H9 (cell line): ENCODE measurements around the gene GM2A. TPM values are rescaled to one million over a fixed set of nuclear protein-coding genes. Genes with fewer than 3 reads are reported as not detected.

Source experiments
- DNase-seq: peaks from one replicate; pipeline ENCODE4 v3.0.0-alpha.2; 2017
- H2AFZ ChIP-seq: one replicate; pipeline ENCODE4 v1.6.1; 2013; ENCODE audit warnings: mild to moderate bottlenecking, low read length, control low read depth, moderate library complexity
- H2AK5ac ChIP-seq: 2 replicates; pipeline ENCODE4 v1.6.1; 2013; ENCODE audit warnings: low read length, control low read depth, mixed read lengths; ENCODE audit not compliant: insufficient read length
- H2BK120ac ChIP-seq: one replicate; pipeline ENCODE4 v1.6.1; 2013; ENCODE audit warnings: low read depth, mild to moderate bottlenecking, low read length, control low read depth, inconsistent platforms; ENCODE audit not compliant: poor library complexity, severe bottlenecking
- H2BK12ac ChIP-seq: 2 replicates; pipeline ENCODE4 v1.6.1; 2013; ENCODE audit warnings: low read length, control low read depth, mixed read lengths, low read depth; ENCODE audit not compliant: insufficient read length
- H2BK15ac ChIP-seq: 2 replicates; pipeline ENCODE4 v1.6.1; 2013; ENCODE audit warnings: low read depth, low read length, control low read depth
- H2BK20ac ChIP-seq: one replicate; pipeline ENCODE4 v1.6.1; 2013; ENCODE audit warnings: low read depth, mild to moderate bottlenecking, low read length, control low read depth, inconsistent platforms; ENCODE audit not compliant: poor library complexity, severe bottlenecking
- H2BK5ac ChIP-seq: 2 replicates; pipeline ENCODE4 v1.6.1; 2013; ENCODE audit warnings: low read length, control low read depth, mixed read lengths; ENCODE audit not compliant: insufficient read length
- H3K14ac ChIP-seq: 2 replicates; pipeline ENCODE4 v1.6.1; 2013; ENCODE audit warnings: low read length, control low read depth; ENCODE audit not compliant: insufficient read depth
- H3K18ac ChIP-seq: 2 replicates; pipeline ENCODE4 v1.6.1; 2013; ENCODE audit warnings: low read depth, mild to moderate bottlenecking, mixed read lengths, low read length, control low read depth; ENCODE audit not compliant: insufficient read length
- H3K23ac ChIP-seq: 2 replicates; pipeline ENCODE4 v1.6.1; 2013; ENCODE audit warnings: low read length, control low read depth, mixed read lengths, low read depth; ENCODE audit not compliant: insufficient read length
- H3K23me2 ChIP-seq: 2 replicates; pipeline ENCODE4 v1.6.1; 2013; ENCODE audit warnings: low read depth, mild to moderate bottlenecking, mixed read lengths, low read length, control low read depth; ENCODE audit not compliant: insufficient read length, poor library complexity, severe bottlenecking
- H3K27ac ChIP-seq: 2 replicates; pipeline ENCODE4 v1.5.1; 2013; ENCODE audit warnings: low read length, control low read depth, mixed read lengths, low read depth; ENCODE audit not compliant: insufficient read length
- H3K27me3 ChIP-seq: 2 replicates; pipeline ENCODE4 v1.6.1; 2013; ENCODE audit warnings: low read length, control low read depth, inconsistent platforms; ENCODE audit not compliant: insufficient read depth
- H3K4ac ChIP-seq: 2 replicates; pipeline ENCODE4 v1.6.1; 2013; ENCODE audit warnings: low read depth, mild to moderate bottlenecking, control low read depth, inconsistent platforms, low read length, moderate library complexity
- H3K4me1 ChIP-seq: 2 replicates; pipeline ENCODE4 v1.6.1; 2013; ENCODE audit warnings: low read length, control low read depth, inconsistent platforms; ENCODE audit not compliant: insufficient read depth
- H3K4me2 ChIP-seq: 2 replicates; pipeline ENCODE4 v1.6.1; 2013; ENCODE audit warnings: low read length, control low read depth, mixed read lengths; ENCODE audit not compliant: insufficient read length, insufficient read depth
- H3K56ac ChIP-seq: 2 replicates; pipeline ENCODE4 v1.6.1; 2013; ENCODE audit warnings: low read depth, mild to moderate bottlenecking, mixed read lengths, low read length, control low read depth; ENCODE audit not compliant: insufficient read length
- H3K79me1 ChIP-seq: 2 replicates; pipeline ENCODE4 v1.6.1; 2013; ENCODE audit warnings: low read depth, mild to moderate bottlenecking, moderate library complexity, low read length, control low read depth, inconsistent platforms; ENCODE audit not compliant: insufficient read depth, poor library complexity, severe bottlenecking
- H3K79me2 ChIP-seq: 2 replicates; pipeline ENCODE4 v1.6.1; 2013; ENCODE audit warnings: low read length, control low read depth, inconsistent platforms; ENCODE audit not compliant: insufficient read depth
- H3K9ac ChIP-seq: 2 replicates; pipeline ENCODE4 v1.6.1; 2013; ENCODE audit warnings: low read length, control low read depth, mixed read lengths; ENCODE audit not compliant: insufficient read length; ENCODE audit errors: extremely low read depth
- H3K9me3 ChIP-seq: one replicate; pipeline ENCODE4 v1.6.1; 2013; ENCODE audit warnings: low read depth, low read length, inconsistent platforms; ENCODE audit not compliant: control insufficient read depth
- H3T11ph ChIP-seq: one replicate; pipeline ENCODE4 v1.6.1; 2013; ENCODE audit warnings: mild to moderate bottlenecking, low read length, control low read depth, inconsistent platforms
- H4K20me1 ChIP-seq: one replicate; pipeline ENCODE4 v1.6.1; 2013; ENCODE audit not compliant: control insufficient read depth, insufficient read length, insufficient read depth
- H4K5ac ChIP-seq: 2 replicates; pipeline ENCODE4 v1.6.1; 2013; ENCODE audit warnings: low read depth, mild to moderate bottlenecking, mixed read lengths, low read length, control low read depth; ENCODE audit not compliant: insufficient read length
- H4K8ac ChIP-seq: replicated peaks from 2 replicates; pipeline ENCODE4 v1.6.1; 2013; ENCODE audit warnings: low read length, control low read depth, mixed read lengths, low read depth; ENCODE audit not compliant: insufficient read length
- H4K91ac ChIP-seq: 2 replicates; pipeline ENCODE4 v1.6.1; 2013; ENCODE audit warnings: low read depth, mild to moderate bottlenecking, moderate library complexity, mixed read lengths, low read length, control low read depth; ENCODE audit not compliant: insufficient read length
- H3K27ac Mint-ChIP-seq, 3 experiments: 2 replicates in 2 of 3; 3 replicates in 1 of 3; pipeline ENCODE4 v1.8.0; 2020 to 2021; ENCODE audit warnings: mixed read lengths in 3 of 3, mild to moderate bottlenecking in 1 of 3, moderate library complexity in 1 of 3
- H3K27me3 Mint-ChIP-seq: 2 replicates; pipeline ENCODE4 v1.8.0; 2021; ENCODE audit warnings: low read depth, mild to moderate bottlenecking, moderate library complexity, mixed read lengths
- H3K36me3 Mint-ChIP-seq, 3 experiments: 2 replicates in 2 of 3; 3 replicates in 1 of 3; pipeline ENCODE4 v1.8.0; 2020 to 2021; ENCODE audit warnings: low read depth in 3 of 3, mixed read lengths in 3 of 3; ENCODE audit not compliant: insufficient read depth in 1 of 3
- H3K4me1 Mint-ChIP-seq, 2 experiments: 2 replicates each; pipeline ENCODE4 v1.8.0; 2020; ENCODE audit warnings: mixed read lengths in 2 of 2
- H3K4me3 Mint-ChIP-seq, 2 experiments: 2 replicates in 1 of 2; 3 replicates in 1 of 2; pipeline ENCODE4 v1.8.0; 2020 to 2021; ENCODE audit warnings: mild to moderate bottlenecking in 2 of 2, mixed read lengths in 2 of 2, moderate library complexity in 1 of 2
- H3K9me3 Mint-ChIP-seq, 2 experiments: 2 replicates in 1 of 2; 3 replicates in 1 of 2; pipeline ENCODE4 v1.8.0; 2020; ENCODE audit warnings: mild to moderate bottlenecking in 2 of 2, mixed read lengths in 2 of 2, moderate library complexity in 1 of 2
- WGBS: extraction: QIAGEN DNeasy Blood & Tissue Kit; methylation state at CpG from one replicate; pipeline ENCODE4 v1.1.7; 2013; ENCODE audit warnings: missing lambda C conversion rate, low lambda C conversion rate, mixed read lengths; ENCODE audit not compliant: insufficient read length; ENCODE audit errors: extremely low coverage; 5-methylcytosine and 5-hydroxymethylcytosine counted together
- total RNA-seq: library from RNA; stranded (reverse); gene quantifications from 2 replicates; pipeline ENCODE4 v1.2.1, GENCODE V29; 2021
- TF ChIP-seq, protein P1 (sequence below): fragments of 200-600 bp; sonication (generic); conservative IDR thresholded peaks from 3 replicates; pipeline ENCODE4 v1.8.0; 2021; ENCODE audit warnings: antibody characterized with exemption, mild to moderate bottlenecking

Gene GM2A
- total RNA-seq, 1 experiment from 2014 or later: 27.8 TPM

DNA sequence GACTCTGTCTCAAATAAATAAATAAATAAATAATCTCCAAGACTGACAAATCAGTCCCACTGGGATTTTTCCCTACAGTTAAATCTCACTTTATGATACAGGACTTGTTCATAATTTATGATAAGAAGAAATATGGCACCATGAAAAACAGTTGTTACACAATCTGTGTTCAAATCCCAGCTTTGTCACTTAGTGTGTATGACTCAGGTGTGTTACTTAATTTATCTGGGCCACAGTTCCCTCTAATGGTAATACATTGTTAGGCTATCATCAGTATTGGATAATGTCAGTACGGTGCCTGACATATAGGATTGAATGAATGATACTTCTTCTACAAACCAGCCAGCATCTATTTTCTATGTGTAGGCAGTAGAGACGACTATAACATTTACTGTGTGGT, 27.5 kb downstream of the GM2A start:
- H2AFZ ChIP-seq: no peak overlapping the region
- DNase-seq: no peak
- WGBS: no CpG with 5 or more reads among the region's 2 CpGs
- no peaks in the 10 kb centered on the region for H3K23me2 ChIP-seq
- no peak overlapping the region for H3K23ac ChIP-seq
- H4K20me1 ChIP-seq: no peaks in the 10 kb centered on the region
- no peak overlapping the region for H3K27ac ChIP-seq
- no peaks in the 10 kb centered on the region for H3K79me1 ChIP-seq
- no peak overlapping the region for H2BK15ac ChIP-seq
- no peak overlapping the region for H3K27ac Mint-ChIP-seq
- H3K56ac ChIP-seq: no peak overlapping the region
- no peak overlapping the region for H4K91ac ChIP-seq
- H3K4me2 ChIP-seq: no peak overlapping the region
- H3K9me3 Mint-ChIP-seq: no peaks in the 10 kb centered on the region
- H2BK12ac ChIP-seq: no peak overlapping the region
- no peaks in the 10 kb centered on the region for H3K79me2 ChIP-seq
- H3K9me3 ChIP-seq: no peaks in the 10 kb centered on the region
- no peak overlapping the region for H2BK5ac ChIP-seq
- no peak overlapping the region for H3K4me3 Mint-ChIP-seq
- no peak overlapping the region for H4K5ac ChIP-seq
- H3T11ph ChIP-seq: no peak overlapping the region
- no peak overlapping the region for H3K18ac ChIP-seq
- no peaks in the 10 kb centered on the region for H3K36me3 Mint-ChIP-seq
- H3K4me1 Mint-ChIP-seq: peaks cover 2 to 5% of the 10 kb centered on the region in 2 experiments; a peak in 1 of 4 replicates
- TF ChIP-seq, protein P1, sequence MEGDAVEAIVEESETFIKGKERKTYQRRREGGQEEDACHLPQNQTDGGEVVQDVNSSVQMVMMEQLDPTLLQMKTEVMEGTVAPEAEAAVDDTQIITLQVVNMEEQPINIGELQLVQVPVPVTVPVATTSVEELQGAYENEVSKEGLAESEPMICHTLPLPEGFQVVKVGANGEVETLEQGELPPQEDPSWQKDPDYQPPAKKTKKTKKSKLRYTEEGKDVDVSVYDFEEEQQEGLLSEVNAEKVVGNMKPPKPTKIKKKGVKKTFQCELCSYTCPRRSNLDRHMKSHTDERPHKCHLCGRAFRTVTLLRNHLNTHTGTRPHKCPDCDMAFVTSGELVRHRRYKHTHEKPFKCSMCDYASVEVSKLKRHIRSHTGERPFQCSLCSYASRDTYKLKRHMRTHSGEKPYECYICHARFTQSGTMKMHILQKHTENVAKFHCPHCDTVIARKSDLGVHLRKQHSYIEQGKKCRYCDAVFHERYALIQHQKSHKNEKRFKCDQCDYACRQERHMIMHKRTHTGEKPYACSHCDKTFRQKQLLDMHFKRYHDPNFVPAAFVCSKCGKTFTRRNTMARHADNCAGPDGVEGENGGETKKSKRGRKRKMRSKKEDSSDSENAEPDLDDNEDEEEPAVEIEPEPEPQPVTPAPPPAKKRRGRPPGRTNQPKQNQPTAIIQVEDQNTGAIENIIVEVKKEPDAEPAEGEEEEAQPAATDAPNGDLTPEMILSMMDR: no peak
- H3K14ac ChIP-seq: no peak overlapping the region
- no peak overlapping the region for H2AK5ac ChIP-seq
- H3K4ac ChIP-seq: no peak overlapping the region
- no peaks in the 10 kb centered on the region for H3K27me3 ChIP-seq
- H2BK120ac ChIP-seq: no peak overlapping the region
- H4K8ac ChIP-seq: no peak overlapping the region
- no peak overlapping the region for H3K9ac ChIP-seq
- H3K27me3 Mint-ChIP-seq: peaks cover 8% of the 10 kb centered on the region
- H3K4me1 ChIP-seq: no peaks in the 10 kb centered on the region
- H2BK20ac ChIP-seq: no peak overlapping the region
